A549 (cell line): ENCODE results near the gene ENTPD7. TPM values are rescaled to one million over a fixed set of nuclear protein-coding genes. Genes with fewer than 3 reads are reported as not detected.

ENCODE experiments used
- ATAC-seq, 2 experiments: fragments of 200-7000 bp in 1 of 2; fragments of >200 bp in 1 of 2; cut with Nextera tagmentation in 1 of 2; cut with Tn5 transposase in 1 of 2; 3 replicates each; pipeline versions ENCODE4 v1.8.0 to v1.9.1; 2018 to 2020; ENCODE audit warnings: mild to moderate bottlenecking in 1 of 2, moderate library complexity in 1 of 2
- CTCF ChIA-PET: fragments of 300-600 bp; sonication (Branson Sonifier 250); formaldehyde crosslinking; extraction: SDS; loops from one replicate; lab custom pipeline; 2021; ENCODE audit warnings: antibody characterized with exemption, inconsistent platforms; lab: Yijun Ruan, JAX
- POLR2A ChIA-PET: fragments of 350-600 bp; formaldehyde crosslinking; extraction: SDS; loops from one replicate; lab custom pipeline; 2021; ENCODE audit warnings: antibody characterized with exemption, inconsistent platforms; lab: Yijun Ruan, JAX
- DNase-seq, 2 experiments: peaks; one replicate each; pipeline versions ENCODE4 v3.0.0 to v3.0.0-alpha.2; 2011 to 2016; ENCODE audit warnings: low read depth in 1 of 2, low spot score in 1 of 2
- FAIRE-seq: peaks from 2 replicates; lab custom pipeline; 2011; peaks lifted over from hg19 to GRCh38; lab: Jason Lieb, UNC
- H3K27ac ChIP-seq, 2 experiments: fragments of >200 bp; sonication (Bioruptor Twin); formaldehyde crosslinking; 3 replicates each; pipeline ENCODE4 v1.5.1; 2016 to 2017
- H3K4me1 ChIP-seq: fragments of >200 bp; sonication (Bioruptor Twin); formaldehyde crosslinking; 3 replicates; pipeline ENCODE4 v1.6.1; 2016
- H3K4me2 ChIP-seq: fragments of >200 bp; sonication (Bioruptor Twin); formaldehyde crosslinking; 3 replicates; pipeline ENCODE4 v1.6.1; 2016
- H3K4me3 ChIP-seq: fragments of >200 bp; sonication (Bioruptor Twin); formaldehyde crosslinking; 3 replicates; pipeline ENCODE4 v1.5.1; 2016
- H3K9me3 ChIP-seq: fragments of >200 bp; sonication (Bioruptor Twin); formaldehyde crosslinking; 3 replicates; pipeline ENCODE4 v1.6.1; 2016
- ATOH8 ChIP-seq: fragments of 250-450 bp; sonication (Bioruptor Pico); IDR thresholded peaks from 2 replicates; pipeline ENCODE4 v1.5.0; 2020; ENCODE audit warnings: low read depth, mild to moderate bottlenecking, moderate library complexity
- CBX2 ChIP-seq: fragments of 200-600 bp; sonication (generic); IDR thresholded peaks from 2 replicates; pipeline ENCODE4 v1.6.1; 2016; ENCODE audit warnings: low read depth, mild to moderate bottlenecking, borderline replicate concordance
- CBX8 ChIP-seq: fragments of 200-600 bp; sonication (generic); IDR thresholded peaks from 2 replicates; pipeline ENCODE4 v1.6.1; 2016
- CEBPB ChIP-seq, 2 experiments: fragments of >200 bp in 1 of 2; sonication (Bioruptor Twin) in 1 of 2; formaldehyde crosslinking in 1 of 2; IDR thresholded peaks; 2 replicates each; pipeline ENCODE4 v1.6.1; 2012 to 2016
- CHD4 ChIP-seq: fragments of 200-600 bp; sonication (generic); IDR thresholded peaks from 2 replicates; pipeline ENCODE4 v1.6.1; 2016; ENCODE audit warnings: antibody characterized with exemption, mild to moderate bottlenecking, borderline replicate concordance
- ELK1 ChIP-seq: fragments of 150-350 bp; IDR thresholded peaks from 2 replicates; pipeline ENCODE4 v1.6.1; 2014; ENCODE audit warnings: low read depth, mild to moderate bottlenecking, low read length
- HMGXB4 ChIP-seq: fragments of 250-450 bp; sonication (Bioruptor Pico); IDR thresholded peaks from 2 replicates; pipeline ENCODE4 v1.5.0; 2021; ENCODE audit warnings: mild to moderate bottlenecking, moderate library complexity, borderline replicate concordance
- HOXB13 ChIP-seq: fragments of 250-450 bp; sonication (Bioruptor Pico); IDR thresholded peaks from 2 replicates; pipeline ENCODE4 v1.5.0; 2020; ENCODE audit warnings: low read depth, mild to moderate bottlenecking, moderate library complexity
- NPAS2 ChIP-seq: fragments of 250-450 bp; sonication (Bioruptor Pico); IDR thresholded peaks from 2 replicates; pipeline ENCODE4 v1.8.0; 2022; ENCODE audit warnings: mild to moderate bottlenecking, moderate library complexity, borderline replicate concordance
- POLR2AphosphoS2 ChIP-seq: conservative IDR thresholded peaks from 2 replicates; pipeline ENCODE4 v1.6.1; 2012; ENCODE audit warnings: low read length, improper control_type of control experiment, inconsistent platforms
- RAD21 ChIP-seq, 2 experiments: fragments of >200 bp in 1 of 2; sonication (Bioruptor Twin) in 1 of 2; formaldehyde crosslinking in 1 of 2; IDR thresholded peaks in 1 of 2; conservative IDR thresholded peaks in 1 of 2; 2 replicates in 1 of 2; 3 replicates in 1 of 2; pipeline ENCODE4 v1.6.1; 2012 to 2018; ENCODE audit warnings: inconsistent platforms in 1 of 2
- RFX5 ChIP-seq: fragments of 450-650 bp; IDR thresholded peaks from 2 replicates; pipeline ENCODE4 v1.7.1; 2014; ENCODE audit warnings: antibody characterized with exemption, mild to moderate bottlenecking, moderate library complexity
- RNF2 ChIP-seq: fragments of 200-600 bp; sonication (generic); IDR thresholded peaks from 2 replicates; pipeline ENCODE4 v1.6.1; 2016; ENCODE audit warnings: low read depth, mild to moderate bottlenecking, antibody characterized with exemption, moderate library complexity, borderline replicate concordance
- TFCP2L1 ChIP-seq: fragments of 250-450 bp; sonication (Bioruptor Pico); IDR thresholded peaks from 2 replicates; pipeline ENCODE4 v1.5.0; 2021; ENCODE audit warnings: mild to moderate bottlenecking
- TP53 ChIP-seq: fragments of 250-450 bp; sonication (Bioruptor Pico); IDR thresholded peaks from 2 replicates; pipeline ENCODE4 v1.5.0; 2021; ENCODE audit warnings: mild to moderate bottlenecking, moderate library complexity
- USF2 ChIP-seq: fragments of 450-650 bp; IDR thresholded peaks from 2 replicates; pipeline ENCODE4 v1.6.1; 2014; ENCODE audit warnings: antibody characterized with exemption
- ZFP36 ChIP-seq: fragments of 450-650 bp; IDR thresholded peaks from 2 replicates; pipeline ENCODE4 v1.6.1; 2014; ENCODE audit warnings: borderline replicate concordance; ENCODE audit not compliant: partially characterized antibody
- ZSCAN20 ChIP-seq: fragments of 250-450 bp; sonication (Bioruptor Pico); IDR thresholded peaks from 2 replicates; pipeline ENCODE4 v1.8.0; 2022; ENCODE audit warnings: mild to moderate bottlenecking, moderate library complexity
- WGBS: methylation state at CpG from one replicate; pipeline ENCODE4 v1.1.6; 2017; ENCODE audit errors: missing lambda C conversion rate; 5-methylcytosine and 5-hydroxymethylcytosine counted together
- polyA plus RNA-seq, 4 experiments: library from polyadenylated mRNA; depleted of rRNA in 3 of 4; stranded (reverse); fragments of >200 nt; fragmentation: RNase III in 1 of 4; extraction: RNeasy Plus Mini Kit Qiagen cat#74134 plus additional on column Dnase treatment in 1 of 4; gene quantifications; 2 replicates in 3 of 4; 3 replicates in 1 of 4; pipeline ENCODE4 v1.2.3, GENCODE V29; 2011 to 2017
- TF ChIP-seq, protein P1 (sequence below): IDR thresholded peaks from 2 replicates; pipeline ENCODE4 v1.6.1; 2012
- TF ChIP-seq, protein P2 (sequence below): fragments of >200 bp; sonication (Bioruptor Twin); formaldehyde crosslinking; IDR thresholded peaks from 2 replicates; pipeline ENCODE4 v1.6.1; 2016

ENTPD7 gene
- polyA plus RNA-seq, 2 of the 4 experiments (the other 2 are of a cell fraction) = 6.8 to 10.4 TPM

- WGBS = 52% methylated on average over 4 of the region's 4 CpGs
- Histone ChIP-seq H3K27ac (no peak overlapping the region), H3K4me1 (no peaks in the 10 kb centered on the region), H3K9me3 (0 out of 3 replicates have a peak, but pooled peaks cover 5% of the 10 kb centered on the region), H3K4me3 (no peak overlapping the region), H3K4me2 (no peak overlapping the region)
- FAIRE-seq (no peak), DNase-seq (no peak), ATAC-seq (no peak)
- TF ChIP-seq, protein P1, sequence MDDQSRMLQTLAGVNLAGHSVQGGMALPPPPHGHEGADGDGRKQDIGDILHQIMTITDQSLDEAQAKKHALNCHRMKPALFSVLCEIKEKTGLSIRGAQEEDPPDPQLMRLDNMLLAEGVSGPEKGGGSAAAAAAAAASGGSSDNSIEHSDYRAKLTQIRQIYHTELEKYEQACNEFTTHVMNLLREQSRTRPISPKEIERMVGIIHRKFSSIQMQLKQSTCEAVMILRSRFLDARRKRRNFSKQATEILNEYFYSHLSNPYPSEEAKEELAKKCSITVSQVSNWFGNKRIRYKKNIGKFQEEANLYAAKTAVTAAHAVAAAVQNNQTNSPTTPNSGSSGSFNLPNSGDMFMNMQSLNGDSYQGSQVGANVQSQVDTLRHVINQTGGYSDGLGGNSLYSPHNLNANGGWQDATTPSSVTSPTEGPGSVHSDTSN = no peak
- TF ChIP-seq CHD4 (no peak), NPAS2 (no peak), ZFP36 (no peak), ATOH8 (CRISPR knock-in tag) (no peak), ZSCAN20 (CRISPR knock-in tag) (no peak), CBX8 (no peak), POLR2AphosphoS2 (no peak), ELK1 (no peak), RFX5 (no peak), HOXB13 (CRISPR knock-in tag) (no peak), HMGXB4 (CRISPR knock-in tag) (no peak), CEBPB (IDR thresholded peaks at IDR 0.05) (no peak), RAD21 (conservative IDR thresholded peaks at IDR 0.05 in 1 of 2, IDR thresholded peaks at IDR 0.05 in 1 of 2) (no peak)
- CTCF ChIA-PET = no interaction called here
- POLR2A ChIA-PET = no interaction called here
Measured at GRCh38 chr10:99652800-99653390, 6.4 kb upstream of the ENTPD7 start.

- TF ChIP-seq CBX8 = no peak
- TF ChIP-seq RNF2 = no peak
- no peak for TF ChIP-seq USF2
- TF ChIP-seq ZSCAN20 (CRISPR knock-in tag) = no peak
- no peak for TF ChIP-seq TP53 (CRISPR knock-in tag)
- TF ChIP-seq CBX2 = no peak
- no peak for TF ChIP-seq TFCP2L1 (CRISPR knock-in tag)
- no peak for TF ChIP-seq HMGXB4 (CRISPR knock-in tag)
- TF ChIP-seq, protein P2, sequence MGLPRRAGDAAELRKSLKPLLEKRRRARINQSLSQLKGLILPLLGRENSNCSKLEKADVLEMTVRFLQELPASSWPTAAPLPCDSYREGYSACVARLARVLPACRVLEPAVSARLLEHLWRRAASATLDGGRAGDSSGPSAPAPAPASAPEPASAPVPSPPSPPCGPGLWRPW = no peak
- ChIA-PET CTCF (interaction anchor here (0.6 to 2.3 kb wide), 4 partner anchors 24 to 328 kb away, joined by 3 to 6 read pairs (median 3); no protein-coding TSS in a partner anchor), POLR2A (interaction anchor here (0.5 kb wide), 1 partner anchor 100 kb away, joined by 3 read pairs; no protein-coding TSS in a partner anchor)
- WGBS = 82% methylated on average over 9 of the region's 9 CpGs
- FAIRE-seq = no peak
- no peak for ATAC-seq
- Histone ChIP-seq H3K27ac (no peak overlapping the region), H3K4me3 (no peak overlapping the region), H3K4me2 (no peak overlapping the region), H3K9me3 (no peaks in the 10 kb centered on the region), H3K4me1 (no peaks in the 10 kb centered on the region)
- no peak for DNase-seq
Measured at GRCh38 chr10:99654390-99655175, 4.7 kb upstream of the ENTPD7 start.
